NT2/D1 (cell line): ENCODE measurements around the gene PAFAH1B1.

Experiments used
- YY1 ChIP-seq: IDR thresholded peaks from 2 replicates; pipeline ENCODE4 v1.6.1; 2011; ENCODE audit not compliant: insufficient read length, insufficient read depth
- ZNF274 ChIP-seq: IDR thresholded peaks from 2 replicates; pipeline ENCODE4 v1.6.1; 2011; ENCODE audit warnings: mild to moderate bottlenecking, low read depth, low read length

- TF ChIP-seq ZNF274 (no peak), YY1 (no peak)
These were observed 118.3 kb downstream of the PAFAH1B1 start, which contains the start of gene CLUH for GRCh38 chr17:2711608-2712299.
